Ramos (cell line): Measurements from ENCODE around the gene COL19A1.

Source experiments
- in situ Hi-C: fragments of 300-500 bp; cut with MboI; formaldehyde crosslinking; loops from one replicate; pipeline ENCODE4 v1.14.3; 2022; ENCODE audit warnings: low sequenced_read_pairs; ENCODE audit not compliant: unreplicated experiment

The COL19A1 gene

GRCh38 chr6:70186461-70186860 lies 320.1 kb downstream of the COL19A1 start:
- in situ Hi-C loops = no loop called here

- in situ Hi-C loops = no loop called here
These were observed 321.8 kb downstream of the COL19A1 start for GRCh38 chr6:70188202-70188601.

- in situ Hi-C loops = no loop called here
These were observed 328.1 kb downstream of the COL19A1 start for GRCh38 chr6:70194421-70194820.

GRCh38 chr6:70196531-70196930 lies 330.2 kb downstream of the COL19A1 start:
- in situ Hi-C loops = no loop called here

GRCh38 chr6:70198785-70199184 lies 332.4 kb downstream of the COL19A1 start:
- in situ Hi-C loops = no loop called here

- in situ Hi-C loops = no loop called here
These were observed 342.0 kb downstream of the COL19A1 start for GRCh38 chr6:70208235-70208790.

- in situ Hi-C loops = loop anchor here (10.0 kb wide), 1 partner anchor 154 kb away; no protein-coding TSS in a partner anchor
These were observed 344.1 kb downstream of the COL19A1 start for GRCh38 chr6:70210462-70210861.

GRCh38 chr6:70215460-70216108 lies 349.2 kb downstream of the COL19A1 start:
- in situ Hi-C loops = loop anchor here (10.0 kb wide), 1 partner anchor 149 kb away; no protein-coding TSS in a partner anchor

GRCh38 chr6:70216767-70217166 lies 350.4 kb downstream of the COL19A1 start:
- in situ Hi-C loops = loop anchor here (10.0 kb wide), 1 partner anchor 148 kb away; no protein-coding TSS in a partner anchor

GRCh38 chr6:70219943-70220613 lies 353.7 kb downstream of the COL19A1 start:
- in situ Hi-C loops = loop anchor here (10.0 kb wide), 1 partner anchor 145 kb away; no protein-coding TSS in a partner anchor

GRCh38 chr6:70221025-70221714 lies 354.8 kb downstream of the COL19A1 start:
- in situ Hi-C loops = no loop called here

GRCh38 chr6:70221715-70222438 lies 355.5 kb downstream of the COL19A1 start:
- in situ Hi-C loops = no loop called here

- in situ Hi-C loops = no loop called here
These were observed 356.0 kb downstream of the COL19A1 start for GRCh38 chr6:70222439-70222749.

- in situ Hi-C loops = no loop called here
These were observed 358.7 kb downstream of the COL19A1 start for GRCh38 chr6:70225055-70225454.

GRCh38 chr6:70231311-70231710 lies 365.0 kb downstream of the COL19A1 start:
- in situ Hi-C loops = no loop called here

GRCh38 chr6:70234561-70235236 lies 368.3 kb downstream of the COL19A1 start:
- in situ Hi-C loops = no loop called here

- in situ Hi-C loops = no loop called here
These were observed 370.0 kb downstream of the COL19A1 start for GRCh38 chr6:70236343-70236742.

- in situ Hi-C loops = no loop called here
These were observed 374.7 kb downstream of the COL19A1 start for GRCh38 chr6:70241031-70241430.

- in situ Hi-C loops = no loop called here
These were observed 375.6 kb downstream of the COL19A1 start for GRCh38 chr6:70241991-70242420.

GRCh38 chr6:70246118-70246517 lies 379.8 kb downstream of the COL19A1 start:
- in situ Hi-C loops = no loop called here
